ENCODE data around the gene WSB1. TPM values are rescaled to one million over a fixed set of nuclear protein-coding genes. Genes with fewer than 3 reads are reported as not detected.

The WSB1 gene
- total and polyA plus RNA-seq, 2 experiments from 2014 or later = 101 to 108 TPM

DNA sequence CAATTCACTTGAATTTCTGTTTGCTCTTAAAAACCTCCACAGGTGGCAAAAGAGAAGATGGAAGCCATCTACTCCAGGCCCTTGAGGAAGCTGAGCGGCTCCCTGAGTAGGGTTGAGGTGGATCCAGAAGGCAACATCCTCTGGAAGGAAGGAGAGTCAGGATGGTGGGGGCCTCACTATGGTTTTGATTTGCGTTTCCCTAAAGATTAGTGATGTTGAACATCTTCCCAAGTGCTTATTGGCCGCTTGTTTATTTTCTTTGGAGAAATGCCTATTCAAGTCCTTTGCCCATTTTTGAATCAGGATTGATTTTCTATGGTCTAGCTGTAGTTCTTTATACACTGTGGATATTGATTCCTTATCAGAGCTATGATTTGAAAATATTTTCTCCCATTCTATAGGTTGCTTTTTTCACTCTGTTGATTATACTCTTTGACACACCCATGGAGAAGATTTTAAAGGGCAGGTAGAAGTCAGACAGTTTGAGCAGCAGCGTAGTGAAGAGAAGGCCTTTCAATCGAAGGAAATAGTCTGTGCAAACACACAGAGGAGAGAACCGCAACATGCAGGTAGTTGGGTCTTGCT is 58.6 kb downstream of the WSB1 start:
- DNase-seq (ENCODE audit: low spot score) = no peak
- Mint-ChIP-seq H3K4me1 (peaks cover 12% of the 10 kb centered on the region), H3K36me3 (ENCODE audit: low read depth) (peaks cover 14% of the 10 kb centered on the region), H3K9me3 (no peaks in the 10 kb centered on the region; the same call in 2 of the 3 replicates), H3K27ac (peak overlapping the region; percentile 10; the same call in 1 of the 2 replicates), H3K4me3 (peak overlapping the region; percentile 69), H3K27me3 (ENCODE audit: insufficient read depth, low read depth, poor library complexity) (peaks cover 2% of the 10 kb centered on the region)
- H3K4me1 ChIP-seq (ENCODE audit: insufficient read depth) = peaks cover 7% of the 10 kb centered on the region; the same call in 1 of the 2 replicates
- no peaks in the 10 kb centered on the region for H3K36me3 ChIP-seq (ENCODE audit: insufficient read depth)
- peak overlapping the region; percentile 93 for H3K4me2 ChIP-seq
- no peaks in the 10 kb centered on the region for H3K9me2 ChIP-seq (ENCODE audit: insufficient read depth)
- H2AFZ ChIP-seq = no peak overlapping the region
- no peaks in the 10 kb centered on the region for H3K27me3 ChIP-seq (ENCODE audit: insufficient read depth)
- peaks cover 8% of the 10 kb centered on the region for H3K79me2 ChIP-seq (replicated peaks; ENCODE audit: insufficient read depth)
- peak overlapping the region; percentile 66 for H3K4me3 ChIP-seq
- H4K20me1 ChIP-seq (replicated peaks; ENCODE audit: insufficient read depth) = no peaks in the 10 kb centered on the region
- H3K27ac ChIP-seq (ENCODE audit: low read depth) = 0 out of 2 replicates have a peak overlapping the region, but pooled peaks have one; percentile 53
- no peak for ATAC-seq
- peaks cover 9% of the 10 kb centered on the region for H3F3A ChIP-seq (replicated peaks; ENCODE audit: low read depth)
- TF ChIP-seq ZNF114 (CRISPR knock-in tag; IDR thresholded peaks at IDR 0.05) = no peak
- TF ChIP-seq CTCF (conservative IDR thresholded peaks at IDR 0.05; ENCODE audit: low read depth in 2 of 2) = no peak
- TF ChIP-seq EZH2phosphoT487 (IDR thresholded peaks at IDR 0.05; ENCODE audit: unreplicated experiment) = no peak
- TF ChIP-seq JUNB (IDR thresholded peaks at IDR 0.05; ENCODE audit: unreplicated experiment) = no peak
- TF ChIP-seq, protein P1, sequence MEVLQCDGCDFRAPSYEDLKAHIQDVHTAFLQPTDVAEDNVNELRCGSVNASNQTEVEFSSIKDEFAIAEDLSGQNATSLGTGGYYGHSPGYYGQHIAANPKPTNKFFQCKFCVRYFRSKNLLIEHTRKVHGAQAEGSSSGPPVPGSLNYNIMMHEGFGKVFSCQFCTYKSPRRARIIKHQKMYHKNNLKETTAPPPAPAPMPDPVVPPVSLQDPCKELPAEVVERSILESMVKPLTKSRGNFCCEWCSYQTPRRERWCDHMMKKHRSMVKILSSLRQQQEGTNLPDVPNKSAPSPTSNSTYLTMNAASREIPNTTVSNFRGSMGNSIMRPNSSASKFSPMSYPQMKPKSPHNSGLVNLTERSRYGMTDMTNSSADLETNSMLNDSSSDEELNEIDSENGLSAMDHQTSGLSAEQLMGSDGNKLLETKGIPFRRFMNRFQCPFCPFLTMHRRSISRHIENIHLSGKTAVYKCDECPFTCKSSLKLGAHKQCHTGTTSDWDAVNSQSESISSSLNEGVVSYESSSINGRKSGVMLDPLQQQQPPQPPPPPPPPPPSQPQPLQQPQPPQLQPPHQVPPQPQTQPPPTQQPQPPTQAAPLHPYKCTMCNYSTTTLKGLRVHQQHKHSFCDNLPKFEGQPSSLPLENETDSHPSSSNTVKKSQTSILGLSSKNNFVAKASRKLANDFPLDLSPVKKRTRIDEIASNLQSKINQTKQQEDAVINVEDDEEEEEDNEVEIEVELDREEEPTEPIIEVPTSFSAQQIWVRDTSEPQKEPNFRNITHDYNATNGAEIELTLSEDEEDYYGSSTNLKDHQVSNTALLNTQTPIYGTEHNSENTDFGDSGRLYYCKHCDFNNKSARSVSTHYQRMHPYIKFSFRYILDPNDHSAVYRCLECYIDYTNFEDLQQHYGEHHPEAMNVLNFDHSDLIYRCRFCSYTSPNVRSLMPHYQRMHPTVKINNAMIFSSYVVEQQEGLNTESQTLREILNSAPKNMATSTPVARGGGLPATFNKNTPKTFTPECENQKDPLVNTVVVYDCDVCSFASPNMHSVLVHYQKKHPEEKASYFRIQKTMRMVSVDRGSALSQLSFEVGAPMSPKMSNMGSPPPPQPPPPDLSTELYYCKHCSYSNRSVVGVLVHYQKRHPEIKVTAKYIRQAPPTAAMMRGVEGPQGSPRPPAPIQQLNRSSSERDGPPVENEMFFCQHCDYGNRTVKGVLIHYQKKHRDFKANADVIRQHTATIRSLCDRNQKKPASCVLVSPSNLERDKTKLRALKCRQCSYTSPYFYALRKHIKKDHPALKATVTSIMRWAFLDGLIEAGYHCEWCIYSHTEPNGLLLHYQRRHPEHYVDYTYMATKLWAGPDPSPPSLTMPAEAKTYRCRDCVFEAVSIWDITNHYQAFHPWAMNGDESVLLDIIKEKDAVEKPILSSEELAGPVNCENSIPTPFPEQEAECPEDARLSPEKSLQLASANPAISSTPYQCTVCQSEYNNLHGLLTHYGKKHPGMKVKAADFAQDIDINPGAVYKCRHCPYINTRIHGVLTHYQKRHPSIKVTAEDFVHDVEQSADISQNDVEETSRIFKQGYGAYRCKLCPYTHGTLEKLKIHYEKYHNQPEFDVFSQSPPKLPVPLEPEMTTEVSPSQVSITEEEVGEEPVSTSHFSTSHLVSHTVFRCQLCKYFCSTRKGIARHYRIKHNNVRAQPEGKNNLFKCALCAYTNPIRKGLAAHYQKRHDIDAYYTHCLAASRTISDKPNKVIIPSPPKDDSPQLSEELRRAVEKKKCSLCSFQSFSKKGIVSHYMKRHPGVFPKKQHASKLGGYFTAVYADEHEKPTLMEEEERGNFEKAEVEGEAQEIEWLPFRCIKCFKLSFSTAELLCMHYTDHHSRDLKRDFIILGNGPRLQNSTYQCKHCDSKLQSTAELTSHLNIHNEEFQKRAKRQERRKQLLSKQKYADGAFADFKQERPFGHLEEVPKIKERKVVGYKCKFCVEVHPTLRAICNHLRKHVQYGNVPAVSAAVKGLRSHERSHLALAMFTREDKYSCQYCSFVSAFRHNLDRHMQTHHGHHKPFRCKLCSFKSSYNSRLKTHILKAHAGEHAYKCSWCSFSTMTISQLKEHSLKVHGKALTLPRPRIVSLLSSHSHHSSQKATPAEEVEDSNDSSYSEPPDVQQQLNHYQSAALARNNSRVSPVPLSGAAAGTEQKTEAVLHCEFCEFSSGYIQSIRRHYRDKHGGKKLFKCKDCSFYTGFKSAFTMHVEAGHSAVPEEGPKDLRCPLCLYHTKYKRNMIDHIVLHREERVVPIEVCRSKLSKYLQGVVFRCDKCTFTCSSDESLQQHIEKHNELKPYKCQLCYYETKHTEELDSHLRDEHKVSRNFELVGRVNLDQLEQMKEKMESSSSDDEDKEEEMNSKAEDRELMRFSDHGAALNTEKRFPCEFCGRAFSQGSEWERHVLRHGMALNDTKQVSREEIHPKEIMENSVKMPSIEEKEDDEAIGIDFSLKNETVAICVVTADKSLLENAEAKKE (CRISPR knock-in tag; IDR thresholded peaks at IDR 0.05) = no peak
- TF ChIP-seq ZNF331 (CRISPR knock-in tag; IDR thresholded peaks at IDR 0.05; ENCODE audit: low read depth) = no peak
- no peak for TF ChIP-seq POLR2AphosphoS5 (IDR thresholded peaks at IDR 0.05; ENCODE audit: low read depth)
- TF ChIP-seq STAT1 (IDR thresholded peaks at IDR 0.05; ENCODE audit: unreplicated experiment) = no peak
- TF ChIP-seq EZH2 (IDR thresholded peaks at IDR 0.05; ENCODE audit: low read depth, unreplicated experiment) = no peak
- TF ChIP-seq, protein P2, sequence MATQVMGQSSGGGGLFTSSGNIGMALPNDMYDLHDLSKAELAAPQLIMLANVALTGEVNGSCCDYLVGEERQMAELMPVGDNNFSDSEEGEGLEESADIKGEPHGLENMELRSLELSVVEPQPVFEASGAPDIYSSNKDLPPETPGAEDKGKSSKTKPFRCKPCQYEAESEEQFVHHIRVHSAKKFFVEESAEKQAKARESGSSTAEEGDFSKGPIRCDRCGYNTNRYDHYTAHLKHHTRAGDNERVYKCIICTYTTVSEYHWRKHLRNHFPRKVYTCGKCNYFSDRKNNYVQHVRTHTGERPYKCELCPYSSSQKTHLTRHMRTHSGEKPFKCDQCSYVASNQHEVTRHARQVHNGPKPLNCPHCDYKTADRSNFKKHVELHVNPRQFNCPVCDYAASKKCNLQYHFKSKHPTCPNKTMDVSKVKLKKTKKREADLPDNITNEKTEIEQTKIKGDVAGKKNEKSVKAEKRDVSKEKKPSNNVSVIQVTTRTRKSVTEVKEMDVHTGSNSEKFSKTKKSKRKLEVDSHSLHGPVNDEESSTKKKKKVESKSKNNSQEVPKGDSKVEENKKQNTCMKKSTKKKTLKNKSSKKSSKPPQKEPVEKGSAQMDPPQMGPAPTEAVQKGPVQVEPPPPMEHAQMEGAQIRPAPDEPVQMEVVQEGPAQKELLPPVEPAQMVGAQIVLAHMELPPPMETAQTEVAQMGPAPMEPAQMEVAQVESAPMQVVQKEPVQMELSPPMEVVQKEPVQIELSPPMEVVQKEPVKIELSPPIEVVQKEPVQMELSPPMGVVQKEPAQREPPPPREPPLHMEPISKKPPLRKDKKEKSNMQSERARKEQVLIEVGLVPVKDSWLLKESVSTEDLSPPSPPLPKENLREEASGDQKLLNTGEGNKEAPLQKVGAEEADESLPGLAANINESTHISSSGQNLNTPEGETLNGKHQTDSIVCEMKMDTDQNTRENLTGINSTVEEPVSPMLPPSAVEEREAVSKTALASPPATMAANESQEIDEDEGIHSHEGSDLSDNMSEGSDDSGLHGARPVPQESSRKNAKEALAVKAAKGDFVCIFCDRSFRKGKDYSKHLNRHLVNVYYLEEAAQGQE (IDR thresholded peaks at IDR 0.05; ENCODE audit: unreplicated experiment) = no peak
- TF ChIP-seq CREB1 (CRISPR knock-in tag; IDR thresholded peaks at IDR 0.05; ENCODE audit: low read depth) = no peak
- no peak for TF ChIP-seq NANOG (IDR thresholded peaks at IDR 0.05; ENCODE audit: borderline replicate concordance)

Measured in GM23338 (cell line).